Measurements from ENCODE around the gene SUPT5H.
A peak's percentile ranks its signal among the peaks of the same experiment; 100 is the strongest.

Gene SUPT5H

DNA sequence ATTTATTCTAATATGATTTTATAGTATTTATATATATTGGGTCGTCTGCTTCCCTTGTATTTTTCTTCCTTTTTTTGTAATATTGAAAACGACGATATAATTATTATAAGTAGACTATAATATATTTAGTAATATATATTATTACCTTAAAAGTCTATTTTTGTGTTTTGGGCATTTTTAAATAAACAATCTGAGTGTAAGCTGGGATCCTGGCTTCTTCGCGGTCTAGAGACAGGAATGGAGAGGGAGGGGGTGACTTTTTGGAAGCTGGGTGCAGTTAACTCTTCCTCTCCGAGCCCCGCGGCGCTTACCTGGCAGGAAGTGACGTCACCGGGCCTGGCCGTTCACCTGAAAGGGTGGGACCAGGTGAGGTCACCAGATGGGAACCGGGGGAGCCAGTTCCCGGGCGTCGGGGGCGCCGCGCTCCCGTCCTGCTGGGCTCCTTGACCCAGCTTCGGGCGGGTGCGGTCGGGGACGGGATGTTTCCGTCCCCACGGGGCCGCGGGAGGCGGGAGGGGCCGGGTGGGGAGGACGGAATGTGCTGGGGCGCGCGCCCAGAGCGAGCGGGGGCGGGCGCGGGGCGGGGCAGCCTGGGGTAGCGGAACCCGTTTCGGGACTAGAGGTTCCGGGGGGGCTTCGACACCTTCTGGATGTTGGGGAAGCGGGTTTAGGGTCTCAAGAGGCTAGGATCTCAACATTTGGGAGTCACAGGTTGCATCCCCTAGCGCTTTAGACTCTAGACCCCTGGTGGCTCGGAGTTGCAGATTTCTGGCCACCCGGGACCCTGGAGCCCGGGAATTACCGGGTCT lies 36.0 kb upstream of the SUPT5H start:
- DNase-seq = peak; percentile 94

- peak; percentile 88 for DNase-seq
Measured at GRCh38 chr19:39410017-39410830, 35.2 kb upstream of the SUPT5H start.

GRCh38 chr19:39410831-39411080 lies 34.6 kb upstream of the SUPT5H start:
- DNase-seq = no peak

GRCh38 chr19:39411081-39411831 lies 34.1 kb upstream of the SUPT5H start:
- peak; percentile 68 for DNase-seq

DNA sequence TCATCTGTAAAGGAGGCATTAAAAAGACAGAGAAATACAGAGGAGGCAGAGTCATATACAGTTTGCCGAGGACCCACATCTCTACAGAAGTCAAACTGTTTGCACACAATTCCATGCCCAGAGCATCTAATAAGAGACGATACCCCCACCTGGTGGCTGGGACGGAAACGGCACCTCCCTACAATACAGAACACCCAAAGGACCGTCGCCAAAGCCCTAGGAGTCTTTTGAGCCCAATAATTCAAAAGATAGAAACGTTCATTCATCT lies 33.6 kb upstream of the SUPT5H start:
- DNase-seq = peak; percentile 90

- peak; percentile 99 for DNase-seq
Measured at GRCh38 chr19:39412100-39412866, 33.1 kb upstream of the SUPT5H start, which contains the start of gene PLEKHG2. PLEKHG2 (plus strand) TSS chr19:39412669; CDS start chr19:39414087, 1,418 bp downstream.

DNA sequence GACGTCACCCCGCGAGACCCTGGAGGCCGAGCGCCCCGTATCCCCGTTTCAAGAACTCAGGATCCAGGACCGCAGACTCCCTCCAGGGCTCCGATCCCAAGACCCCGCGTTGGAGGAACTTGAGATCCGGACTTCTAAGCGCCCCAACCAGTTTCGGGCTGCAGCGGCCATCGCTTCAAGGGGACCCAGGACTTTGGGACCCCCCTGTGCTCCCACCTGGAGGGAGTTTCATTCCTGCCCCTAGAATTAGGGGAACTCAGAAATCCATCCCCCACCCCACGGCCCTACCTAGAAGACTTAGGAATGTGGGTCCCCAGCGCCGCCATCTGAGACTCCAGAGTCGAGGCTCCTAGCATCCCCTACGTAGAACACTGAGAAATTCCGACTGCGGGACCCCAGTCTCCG lies 32.5 kb upstream of the SUPT5H start:
- DNase-seq = no peak

GRCh38 chr19:39413272-39413910 lies 32.0 kb upstream of the SUPT5H start:
- peak; percentile 57 for DNase-seq

GRCh38 chr19:39413911-39414608 lies 31.3 kb upstream of the SUPT5H start:
- no peak for DNase-seq

GRCh38 chr19:39415111-39416046 lies 30.0 kb upstream of the SUPT5H start:
- DNase-seq = no peak

DNA sequence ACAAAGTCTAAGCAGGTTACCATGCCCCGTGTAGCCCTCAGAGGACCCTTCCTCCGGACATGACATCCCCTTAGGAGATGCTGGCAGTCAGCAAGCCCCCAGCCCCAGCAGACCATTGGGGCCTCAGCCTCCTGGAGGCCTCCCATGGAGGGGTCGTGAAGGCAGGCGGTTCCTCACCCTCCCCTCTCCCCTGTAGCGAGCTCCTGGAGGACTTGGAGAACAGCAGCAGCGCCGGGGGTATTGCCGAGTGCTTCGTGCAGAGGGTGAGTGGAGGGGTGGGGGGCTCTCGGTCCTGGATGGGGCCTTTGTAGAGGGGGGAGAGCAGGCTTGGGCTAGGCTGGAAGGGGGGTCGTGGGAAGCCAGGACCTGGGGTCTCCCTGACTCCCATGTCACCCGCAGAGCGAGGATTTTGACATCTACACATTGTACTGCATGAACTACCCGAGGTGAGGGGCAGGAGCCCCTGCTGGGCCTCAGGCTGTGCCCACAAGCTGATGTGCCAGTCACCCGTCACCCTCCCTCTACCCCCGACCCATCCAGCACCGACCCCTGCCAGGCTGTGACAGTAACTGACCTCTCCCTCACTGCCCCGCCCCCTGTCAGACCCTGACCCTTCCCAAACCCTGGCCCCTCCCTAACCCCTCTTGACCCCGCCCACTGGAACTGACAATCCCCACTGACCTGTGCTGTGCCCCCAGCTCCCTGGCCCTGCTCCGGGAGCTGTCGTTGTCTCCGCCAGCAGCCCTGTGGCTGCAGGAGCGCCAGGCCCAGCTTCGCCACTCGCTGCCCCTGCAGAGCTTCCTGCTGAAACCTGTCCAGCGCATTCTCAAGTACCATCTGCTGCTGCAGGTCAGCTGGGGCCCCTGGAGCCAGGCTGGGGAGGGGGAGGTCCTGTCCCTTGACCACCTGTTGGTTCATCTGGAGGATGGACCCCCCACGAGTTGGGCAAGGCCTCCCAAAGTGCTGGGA lies 28.9 kb upstream of the SUPT5H start:
- no peak for DNase-seq

DNA sequence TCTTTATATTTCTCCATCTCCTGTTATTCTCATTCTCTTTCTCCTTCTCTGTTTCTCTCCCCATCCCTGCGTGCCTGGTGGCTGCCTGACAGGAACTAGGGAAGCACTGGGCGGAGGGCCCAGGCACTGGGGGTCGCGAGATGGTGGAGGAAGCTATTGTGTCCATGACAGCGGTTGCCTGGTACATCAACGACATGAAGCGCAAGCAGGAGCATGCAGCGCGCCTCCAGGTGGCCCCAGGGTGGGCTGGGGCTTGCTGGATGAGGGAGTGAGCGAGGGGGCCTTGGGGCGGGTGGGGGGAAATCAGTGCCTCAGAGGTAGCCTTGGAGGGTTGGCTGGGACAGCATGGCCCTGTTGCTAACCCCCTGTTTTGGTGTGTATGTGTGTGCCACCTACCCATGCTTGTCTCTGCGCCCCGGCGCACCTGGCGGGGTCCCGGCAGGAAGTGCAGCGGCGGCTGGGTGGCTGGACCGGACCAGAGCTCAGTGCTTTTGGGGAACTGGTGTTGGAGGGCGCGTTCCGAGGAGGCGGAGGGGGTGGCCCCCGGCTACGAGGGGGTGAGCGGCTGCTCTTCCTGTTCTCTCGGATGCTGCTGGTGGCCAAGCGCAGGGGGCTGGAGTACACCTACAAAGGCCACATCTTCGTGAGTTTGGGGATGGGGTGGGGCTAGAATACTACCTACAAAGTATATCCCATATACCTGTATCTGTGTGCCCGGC lies 27.8 kb upstream of the SUPT5H start:
- DNase-seq = no peak

GRCh38 chr19:39419003-39419402 lies 26.4 kb upstream of the SUPT5H start:
- no peak for DNase-seq

GRCh38 chr19:39420769-39421168 lies 24.6 kb upstream of the SUPT5H start:
- no peak for DNase-seq

GRCh38 chr19:39422020-39422419 lies 23.4 kb upstream of the SUPT5H start:
- no peak for DNase-seq

- no peak for DNase-seq
Measured at GRCh38 chr19:39423258-39424086, 21.9 kb upstream of the SUPT5H start.

DNA sequence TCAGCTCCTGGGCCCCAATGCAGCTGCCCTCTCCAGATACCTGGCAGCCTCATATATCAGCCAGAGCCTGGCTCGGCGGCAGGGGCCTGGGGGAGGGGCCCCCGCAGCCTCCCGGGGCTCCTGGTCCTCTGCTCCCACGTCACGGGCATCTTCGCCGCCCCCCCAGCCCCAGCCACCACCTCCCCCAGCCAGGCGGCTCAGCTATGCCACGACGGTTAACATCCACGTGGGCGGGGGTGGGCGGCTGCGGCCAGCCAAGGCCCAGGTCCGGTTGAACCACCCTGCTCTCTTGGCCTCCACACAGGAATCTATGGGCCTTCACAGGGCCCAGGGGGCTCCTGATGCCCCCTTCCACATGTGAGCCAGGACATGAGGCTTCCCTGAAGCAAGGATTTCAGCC lies 20.4 kb upstream of the SUPT5H start:
- no peak for DNase-seq

GRCh38 chr19:39425744-39426143 lies 19.6 kb upstream of the SUPT5H start:
- no peak for DNase-seq

Measured in activated T-cell treated with anti-CD3 and anti-CD28 coated beads, Interleukin-2, amount 50 U/mL, for 1 hour (primary cell).